ENCODE data around the gene RARS2. TPM values are rescaled to one million over a fixed set of nuclear protein-coding genes. Genes with fewer than 3 reads are reported as not detected.
A peak's percentile ranks its signal among the peaks of the same experiment; 100 is the strongest.
"Not testable (repeated sequence)": the region's sequence is repeated elsewhere in the genome, so short reads cannot be mapped to it uniquely, and the experiment has no call there.

The RARS2 gene, protein sequence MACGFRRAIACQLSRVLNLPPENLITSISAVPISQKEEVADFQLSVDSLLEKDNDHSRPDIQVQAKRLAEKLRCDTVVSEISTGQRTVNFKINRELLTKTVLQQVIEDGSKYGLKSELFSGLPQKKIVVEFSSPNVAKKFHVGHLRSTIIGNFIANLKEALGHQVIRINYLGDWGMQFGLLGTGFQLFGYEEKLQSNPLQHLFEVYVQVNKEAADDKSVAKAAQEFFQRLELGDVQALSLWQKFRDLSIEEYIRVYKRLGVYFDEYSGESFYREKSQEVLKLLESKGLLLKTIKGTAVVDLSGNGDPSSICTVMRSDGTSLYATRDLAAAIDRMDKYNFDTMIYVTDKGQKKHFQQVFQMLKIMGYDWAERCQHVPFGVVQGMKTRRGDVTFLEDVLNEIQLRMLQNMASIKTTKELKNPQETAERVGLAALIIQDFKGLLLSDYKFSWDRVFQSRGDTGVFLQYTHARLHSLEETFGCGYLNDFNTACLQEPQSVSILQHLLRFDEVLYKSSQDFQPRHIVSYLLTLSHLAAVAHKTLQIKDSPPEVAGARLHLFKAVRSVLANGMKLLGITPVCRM
- 22.6 and 22.7 TPM in 2 replicates for total RNA-seq

DNA sequence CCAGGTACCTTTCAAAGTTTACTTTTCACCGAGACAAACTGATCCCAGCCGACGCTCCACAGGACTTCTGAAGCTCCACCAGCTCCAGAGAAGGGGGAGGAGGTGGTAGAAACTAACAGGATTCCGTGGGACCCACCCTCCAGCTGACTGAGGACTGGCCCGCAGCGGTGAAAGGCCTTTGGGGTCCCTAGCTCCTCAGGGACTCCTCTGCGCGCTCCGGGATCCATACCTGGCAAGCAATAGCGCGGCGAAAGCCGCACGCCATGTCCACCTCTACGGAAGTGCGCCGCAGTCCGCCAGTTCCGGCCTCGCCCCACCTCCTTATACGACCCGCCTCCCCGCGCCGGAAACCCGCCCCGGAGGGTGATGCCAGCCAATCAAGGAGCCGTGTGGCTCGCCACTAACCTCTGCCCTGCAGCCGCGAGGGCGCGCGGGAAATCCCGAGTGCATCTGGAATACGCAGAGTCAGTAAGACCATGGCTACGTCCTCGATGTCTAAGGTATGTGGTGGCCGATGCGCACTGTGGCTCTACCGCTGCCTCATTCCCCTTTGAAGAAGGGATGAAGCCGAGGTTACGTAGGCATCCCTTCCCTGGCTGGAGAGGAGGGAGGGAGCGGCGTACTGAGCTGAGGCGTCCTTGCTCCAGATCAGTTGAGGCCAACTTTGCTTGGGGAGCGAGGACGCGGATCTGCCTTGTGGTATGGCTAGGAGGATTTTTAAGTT is at the start of gene RARS2, which contains the start of gene ORC3:
RARS2 (minus strand) TSS at position 295 of the 724 bp plus-strand sequence; CDS start at position 265, 30 bp downstream.
ORC3 (plus strand) TSS at position 443 of the 724 bp plus-strand sequence; CDS start at position 477, 34 bp downstream.
- intact Hi-C loops (cut with micrococcal nuclease) = loop anchor here (1.0 to 10.0 kb wide), 7 partner anchors 65 to 1372 kb away; partner anchors contain the start of genes AKIRIN2, RNGTT, SLC35A1 and SMIM8
- no peaks in the 10 kb centered on the region for H3K27me3 Mint-ChIP-seq
- peak within 1 kb of the TSS; percentile 92 for H3K4me3 Mint-ChIP-seq
- peaks cover 27% of the 10 kb centered on the region for H3K36me3 Mint-ChIP-seq (ENCODE audit: low read depth)
- peak within 1 kb of the TSS; percentile 84 for H3K27ac Mint-ChIP-seq
- peak; percentile 99 for DNase-seq
- H3K9me3 Mint-ChIP-seq = no peaks in the 10 kb centered on the region
- peaks cover 44% of the 10 kb centered on the region for H3K4me1 Mint-ChIP-seq

DNA sequence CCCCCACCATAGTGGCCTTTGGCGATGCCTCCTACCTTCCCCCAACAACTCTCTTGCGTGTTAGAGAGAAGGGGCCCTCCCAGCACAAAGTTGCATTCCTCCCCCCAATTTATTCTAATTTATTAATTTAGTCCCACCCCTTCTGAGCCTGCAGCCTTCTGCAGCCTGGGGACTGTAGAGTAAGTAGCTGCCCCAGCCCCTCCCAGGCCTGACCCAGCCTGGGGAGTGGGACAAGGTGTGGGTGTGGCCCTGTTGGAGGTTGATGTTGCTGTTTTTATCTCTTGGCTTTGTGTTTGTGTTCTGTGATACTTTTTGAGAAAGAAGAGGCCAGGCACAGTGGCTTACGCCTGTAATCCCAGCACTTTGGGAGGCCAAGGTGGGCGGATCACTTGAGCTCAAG is 49.6 kb upstream of the RARS2 start:
- H3K9me3 Mint-ChIP-seq = peaks cover 3% of the 10 kb centered on the region

DNA sequence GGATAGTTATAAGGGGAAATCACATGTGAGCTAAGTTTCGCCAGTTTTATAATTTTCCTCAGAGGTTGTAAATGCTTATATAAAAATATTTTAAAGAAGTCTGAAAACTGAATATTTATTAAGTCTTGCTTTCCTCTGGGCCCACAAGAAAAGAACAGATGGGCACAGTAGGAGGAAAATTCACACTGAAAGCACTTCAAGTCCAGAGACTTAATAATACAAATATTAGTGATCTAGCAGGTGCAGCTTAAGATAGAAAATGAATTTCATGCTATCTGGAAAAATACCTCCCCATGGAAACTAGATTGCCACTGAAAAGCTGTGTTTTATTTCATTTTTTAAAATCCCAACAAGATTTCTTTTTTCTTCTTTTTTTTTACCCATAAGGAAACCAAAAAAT is 47.3 kb upstream of the RARS2 start:
- Mint-ChIP-seq H3K4me3 (no peak overlapping the region), H3K4me1 (peaks cover 10% of the 10 kb centered on the region), H3K27me3 (no peaks in the 10 kb centered on the region), H3K36me3 (ENCODE audit: low read depth) (peaks cover 38% of the 10 kb centered on the region), H3K9me3 (peaks cover 6% of the 10 kb centered on the region), H3K27ac (no peak overlapping the region)
- intact Hi-C loops (cut with micrococcal nuclease) = no loop called here
- DNase-seq = no peak

More for the DNA sequence above, 49.6 kb upstream of the RARS2 start:
- Mint-ChIP-seq H3K4me1 (peaks cover 6% of the 10 kb centered on the region), H3K4me3 (no peak overlapping the region), H3K27me3 (no peaks in the 10 kb centered on the region), H3K36me3 (ENCODE audit: low read depth) (peaks cover 28% of the 10 kb centered on the region), H3K27ac (no peak overlapping the region)
- no peak for DNase-seq
- intact Hi-C loops (cut with micrococcal nuclease) = no loop called here

DNA sequence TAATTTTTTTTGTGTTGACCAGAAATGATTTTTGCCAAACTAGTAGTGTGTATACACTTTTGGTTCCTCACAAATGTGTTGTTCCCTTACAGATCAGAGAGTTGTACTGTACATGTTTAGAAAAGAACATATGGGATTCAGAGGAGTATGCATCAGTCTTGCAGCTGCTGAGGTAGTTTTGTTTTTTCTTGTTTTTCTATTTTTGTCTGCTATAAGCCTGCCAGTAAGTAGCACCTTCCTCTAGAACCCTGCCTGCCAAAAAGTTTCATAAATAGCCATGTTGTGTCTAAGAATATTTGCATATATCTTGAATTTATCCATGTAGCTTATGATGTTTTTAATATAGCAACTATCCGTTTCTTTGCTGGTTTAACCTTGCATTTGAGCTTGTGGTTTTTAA is 46.5 kb upstream of the RARS2 start:
- no peak for DNase-seq
- H3K27ac Mint-ChIP-seq = no peak overlapping the region
- no peaks in the 10 kb centered on the region for H3K27me3 Mint-ChIP-seq
- peaks cover 6% of the 10 kb centered on the region for H3K9me3 Mint-ChIP-seq
- H3K4me1 Mint-ChIP-seq = peaks cover 10% of the 10 kb centered on the region
- no peak overlapping the region for H3K4me3 Mint-ChIP-seq
- H3K36me3 Mint-ChIP-seq (ENCODE audit: low read depth) = peaks cover 38% of the 10 kb centered on the region
- intact Hi-C loops (cut with micrococcal nuclease) = no loop called here

DNA sequence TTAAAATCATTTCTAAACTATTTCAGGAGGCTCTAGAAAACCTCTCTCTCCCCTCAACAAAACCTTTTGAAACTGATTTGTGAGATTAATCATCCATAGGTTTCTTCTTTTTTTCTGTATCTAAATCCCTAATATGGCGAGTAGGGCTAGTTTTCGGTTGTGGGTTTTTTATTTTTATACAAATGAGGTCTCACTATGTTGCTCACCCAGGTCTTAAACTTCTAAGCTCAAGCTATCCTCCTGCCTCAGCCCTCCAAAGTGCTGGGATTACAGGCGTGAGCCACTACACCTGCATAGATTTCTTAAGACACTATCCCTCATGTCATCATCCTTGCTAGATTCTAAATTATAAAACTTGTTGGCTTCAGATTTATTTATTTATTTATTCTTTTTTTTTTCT is 44.1 kb upstream of the RARS2 start:
- Mint-ChIP-seq H3K27ac (no peak overlapping the region), H3K36me3 (ENCODE audit: low read depth) (peaks cover 45% of the 10 kb centered on the region)

DNA sequence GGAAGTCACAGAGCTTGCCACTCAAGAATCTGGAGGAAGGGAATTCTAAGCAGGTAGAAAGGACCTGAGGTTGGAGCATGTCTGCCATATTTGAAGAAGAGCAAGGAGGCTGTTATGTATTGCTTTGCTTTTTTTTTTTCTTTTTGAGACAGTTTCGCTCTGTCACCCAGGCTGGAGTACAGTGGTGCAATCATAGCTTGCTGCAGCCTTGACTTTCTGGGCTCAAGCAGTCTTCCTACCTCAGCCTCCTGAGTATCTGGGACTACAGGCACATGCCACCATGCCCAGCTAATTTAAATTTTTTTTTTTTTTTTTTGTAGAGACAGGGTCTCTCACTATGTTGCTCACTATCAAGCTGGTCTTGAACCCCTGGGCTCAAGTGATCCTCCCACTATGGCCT is 41.0 kb upstream of the RARS2 start:
- H3K27me3 Mint-ChIP-seq = no peaks in the 10 kb centered on the region
- H3K9me3 Mint-ChIP-seq = peaks cover 4% of the 10 kb centered on the region
- H3K4me1 Mint-ChIP-seq = peaks cover 3% of the 10 kb centered on the region
- intact Hi-C loops (cut with micrococcal nuclease) = no loop called here
- H3K36me3 Mint-ChIP-seq (ENCODE audit: low read depth) = peaks cover 39% of the 10 kb centered on the region
- no peak overlapping the region for H3K27ac Mint-ChIP-seq
- no peak for DNase-seq
- H3K4me3 Mint-ChIP-seq = no peak overlapping the region

More for the DNA sequence above, 44.1 kb upstream of the RARS2 start:
- Mint-ChIP-seq H3K4me3 (no peak overlapping the region), H3K4me1 (peaks cover 5% of the 10 kb centered on the region), H3K9me3 (peaks cover 6% of the 10 kb centered on the region), H3K27me3 (no peaks in the 10 kb centered on the region)
- DNase-seq = no peak
- intact Hi-C loops (cut with micrococcal nuclease) = no loop called here

DNA sequence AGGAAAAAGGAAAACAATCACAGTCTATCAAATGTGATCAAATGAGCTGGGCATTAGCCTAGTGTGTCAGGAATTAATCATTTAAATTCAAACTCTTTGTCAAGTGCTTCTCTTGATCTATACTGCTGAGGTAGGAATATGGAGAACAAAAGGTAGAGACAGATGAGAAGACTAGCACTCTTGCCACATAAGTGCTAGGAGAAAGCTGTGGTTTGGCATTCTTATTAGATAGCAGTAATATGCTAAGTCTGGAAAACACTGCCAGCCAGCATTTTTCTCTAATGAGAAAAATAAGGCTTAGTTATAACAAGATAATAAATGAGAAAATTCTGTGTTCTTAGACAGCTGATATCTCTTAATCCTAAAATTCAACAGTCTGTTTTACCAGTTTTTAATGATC is 39.1 kb upstream of the RARS2 start:
- DNase-seq = no peak
- Mint-ChIP-seq H3K27me3 (no peaks in the 10 kb centered on the region), H3K4me3 (no peak overlapping the region), H3K36me3 (ENCODE audit: low read depth) (peaks cover 42% of the 10 kb centered on the region), H3K4me1 (peaks cover 5% of the 10 kb centered on the region), H3K27ac (no peak overlapping the region), H3K9me3 (peaks cover 4% of the 10 kb centered on the region)
- intact Hi-C loops (cut with micrococcal nuclease) = no loop called here

DNA sequence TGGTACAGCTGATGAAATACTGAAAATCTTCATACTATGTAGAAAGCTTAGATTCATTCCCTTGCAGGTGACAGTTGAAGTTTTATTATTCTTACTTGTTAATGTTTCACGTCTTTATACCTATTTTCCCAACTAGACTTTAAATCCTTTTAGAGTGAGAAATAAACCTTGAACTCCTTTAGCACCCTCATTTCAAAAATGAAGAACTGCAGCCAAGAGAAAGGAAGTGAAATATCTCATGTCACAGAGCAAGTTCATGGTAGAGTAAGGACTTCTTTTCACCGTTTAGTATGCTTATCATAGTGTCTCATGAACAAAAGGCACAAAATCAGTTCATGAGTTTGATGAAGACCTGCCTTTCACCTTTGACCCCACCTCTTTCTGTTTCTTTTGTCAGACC is 38.6 kb upstream of the RARS2 start:
- no peak overlapping the region for H3K4me3 Mint-ChIP-seq

DNA sequence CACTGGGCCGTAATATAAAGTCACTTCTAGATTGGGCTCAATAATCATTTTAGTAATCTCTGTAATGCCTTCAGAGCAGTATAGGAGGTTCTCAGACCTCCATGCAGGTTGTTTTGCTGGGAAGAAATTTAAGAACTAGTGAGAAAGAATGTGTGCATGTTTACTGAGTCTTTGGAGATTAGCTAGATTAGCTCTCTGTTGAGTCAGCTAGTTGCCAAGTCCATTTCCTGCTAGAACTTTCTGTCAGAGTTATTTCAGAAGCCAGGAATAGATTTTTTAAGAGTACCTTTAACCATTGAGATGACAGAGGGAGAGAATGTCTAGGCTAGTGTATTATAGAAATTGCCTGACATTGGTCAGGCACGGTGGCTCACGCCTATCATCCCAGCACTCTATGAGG is 33.5 kb upstream of the RARS2 start:
- no peaks in the 10 kb centered on the region for H3K27me3 Mint-ChIP-seq
- H3K4me3 Mint-ChIP-seq = no peak overlapping the region
- H3K9me3 Mint-ChIP-seq = no peaks in the 10 kb centered on the region
- H3K36me3 Mint-ChIP-seq (ENCODE audit: low read depth) = peaks cover 43% of the 10 kb centered on the region
- peaks cover 17% of the 10 kb centered on the region for H3K4me1 Mint-ChIP-seq
- no peak overlapping the region for H3K27ac Mint-ChIP-seq
- intact Hi-C loops (cut with micrococcal nuclease) = no loop called here
- no peak for DNase-seq

More for the DNA sequence above, 38.6 kb upstream of the RARS2 start:
- Mint-ChIP-seq H3K27ac (no peak overlapping the region), H3K4me1 (peaks cover 7% of the 10 kb centered on the region), H3K27me3 (no peaks in the 10 kb centered on the region), H3K36me3 (ENCODE audit: low read depth) (peaks cover 44% of the 10 kb centered on the region), H3K9me3 (peaks cover 4% of the 10 kb centered on the region)
- intact Hi-C loops (cut with micrococcal nuclease) = no loop called here
- DNase-seq = no peak

DNA sequence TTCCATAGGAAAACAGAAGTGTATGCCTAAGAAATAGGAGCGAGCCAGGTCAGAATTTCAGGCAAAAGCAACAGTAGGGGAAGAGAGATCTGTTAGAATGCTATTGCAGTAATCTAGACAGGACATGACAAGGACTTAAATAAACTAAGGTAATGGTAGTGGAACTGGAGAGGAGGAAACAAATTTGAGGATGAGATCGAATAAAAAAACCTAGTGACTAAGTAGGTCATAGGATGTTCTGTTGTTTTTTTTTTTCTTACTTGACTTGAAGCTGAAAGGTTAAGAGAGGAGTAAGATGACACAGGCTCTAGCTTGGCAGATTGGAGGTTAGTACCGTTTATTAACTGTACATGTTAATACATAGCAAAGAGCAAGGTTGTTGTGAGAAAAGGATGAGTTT is 28.7 kb upstream of the RARS2 start:
- H3K36me3 Mint-ChIP-seq (ENCODE audit: low read depth) = peaks cover 38% of the 10 kb centered on the region
- intact Hi-C loops (cut with micrococcal nuclease) = no loop called here

DNA sequence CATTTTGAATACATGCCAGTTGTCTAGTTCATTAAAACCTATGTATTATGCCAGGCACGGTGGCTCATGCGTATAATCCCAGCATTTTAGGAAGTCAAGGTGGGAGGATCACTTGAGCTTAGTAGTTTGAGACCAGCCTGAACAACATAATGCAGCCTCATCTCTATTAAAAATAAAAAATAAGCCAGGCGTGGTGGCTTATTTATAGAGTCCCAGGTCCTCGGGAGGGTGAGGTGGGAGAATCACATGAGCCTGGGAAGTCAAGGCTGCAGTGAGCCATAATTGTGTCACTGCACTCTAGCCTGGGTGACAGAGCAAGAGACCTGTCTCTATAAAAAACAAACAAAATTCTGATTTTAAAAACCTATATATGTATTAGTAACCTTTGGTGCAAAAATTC is 27.6 kb upstream of the RARS2 start:
- peaks cover 42% of the 10 kb centered on the region for H3K36me3 Mint-ChIP-seq (ENCODE audit: low read depth)
- intact Hi-C loops (cut with micrococcal nuclease) = no loop called here
- H3K27ac Mint-ChIP-seq = no peak overlapping the region
- peaks cover 7% of the 10 kb centered on the region for H3K4me1 Mint-ChIP-seq
- no peak overlapping the region for H3K4me3 Mint-ChIP-seq
- DNase-seq = no peak
- no peaks in the 10 kb centered on the region for H3K27me3 Mint-ChIP-seq
- H3K9me3 Mint-ChIP-seq = peaks cover 7% of the 10 kb centered on the region

More for the DNA sequence above, 28.7 kb upstream of the RARS2 start:
- no peak overlapping the region for H3K4me3 Mint-ChIP-seq
- H3K4me1 Mint-ChIP-seq = peaks cover 15% of the 10 kb centered on the region
- H3K27me3 Mint-ChIP-seq = no peaks in the 10 kb centered on the region
- peak overlapping the region; percentile 9 for H3K27ac Mint-ChIP-seq
- no peaks in the 10 kb centered on the region for H3K9me3 Mint-ChIP-seq
- DNase-seq = no peak

DNA sequence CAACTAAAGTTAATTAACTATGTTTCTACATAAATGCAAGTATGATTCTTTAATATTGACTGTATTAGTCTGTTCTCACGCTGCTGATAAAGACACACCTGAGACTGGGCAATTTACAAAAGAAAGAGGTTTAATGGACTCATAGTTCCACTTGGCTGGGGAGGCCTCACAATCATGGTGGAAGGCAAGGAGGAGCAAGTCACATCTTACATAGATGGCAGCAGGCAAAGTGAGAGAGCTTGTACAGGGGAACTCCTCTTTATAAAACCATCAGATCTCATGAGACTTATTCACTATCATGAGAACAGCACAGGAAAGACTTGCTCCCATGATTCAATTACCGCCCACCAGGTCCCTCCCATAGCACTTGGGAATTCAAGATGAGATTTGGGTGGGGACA is 23.2 kb upstream of the RARS2 start:
- H3K4me1 Mint-ChIP-seq; H3K27me3 Mint-ChIP-seq; H3K9me3 Mint-ChIP-seq; DNase-seq; H3K4me3 Mint-ChIP-seq; intact Hi-C loops (cut with micrococcal nuclease); H3K27ac Mint-ChIP-seq: not testable (repeated sequence)
- peaks cover 34% of the 10 kb centered on the region for H3K36me3 Mint-ChIP-seq (ENCODE audit: low read depth)

DNA sequence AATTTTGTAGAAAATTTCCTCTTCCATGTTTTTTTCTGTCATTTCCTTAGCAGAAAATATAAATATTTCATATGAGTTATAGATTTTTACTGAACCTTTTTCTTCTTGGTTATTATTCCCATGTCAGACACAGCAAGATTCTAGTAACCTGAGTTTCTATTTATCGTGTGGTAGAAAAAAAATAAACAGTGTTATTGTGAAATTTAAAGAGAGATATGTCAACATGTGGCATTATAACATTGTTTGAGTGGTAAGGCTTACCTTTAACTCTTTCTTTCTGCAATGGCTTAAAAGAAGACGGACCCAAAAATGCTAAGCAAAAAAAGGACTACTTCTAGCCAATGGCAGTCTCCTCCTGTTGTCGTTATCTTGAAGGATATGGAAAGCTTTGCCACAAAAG is 19.0 kb upstream of the RARS2 start:
- intact Hi-C loops (cut with micrococcal nuclease) = no loop called here
- H3K9me3 Mint-ChIP-seq = peaks cover 7% of the 10 kb centered on the region
- H3K4me1 Mint-ChIP-seq = no peaks in the 10 kb centered on the region
- DNase-seq = no peak
- no peak overlapping the region for H3K4me3 Mint-ChIP-seq
- H3K27me3 Mint-ChIP-seq = no peaks in the 10 kb centered on the region
- no peak overlapping the region for H3K27ac Mint-ChIP-seq
- H3K36me3 Mint-ChIP-seq (ENCODE audit: low read depth) = peaks cover 29% of the 10 kb centered on the region

DNA sequence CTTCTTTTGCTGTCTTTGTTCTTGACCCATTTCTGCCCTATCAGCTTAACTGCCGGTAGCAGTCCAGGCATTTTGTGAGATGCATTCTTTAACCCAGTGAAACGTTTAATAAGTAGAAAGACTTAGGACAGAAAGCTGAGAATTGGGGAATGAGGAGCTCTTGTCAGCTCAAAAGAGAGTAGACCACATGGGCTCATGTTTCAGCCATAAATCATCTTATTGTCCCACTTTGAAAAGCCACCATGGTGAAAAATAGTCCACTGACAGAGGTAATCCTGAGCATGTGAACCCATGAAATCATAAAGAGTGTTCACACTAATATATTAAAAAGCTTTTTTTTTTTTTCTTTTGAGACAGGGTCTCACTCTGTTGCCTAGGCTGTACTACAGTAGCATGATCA is 16.4 kb upstream of the RARS2 start:
- no peak for DNase-seq
- Mint-ChIP-seq H3K36me3 (ENCODE audit: low read depth) (peaks cover 14% of the 10 kb centered on the region), H3K27ac (no peak overlapping the region), H3K9me3 (no peaks in the 10 kb centered on the region), H3K4me3 (no peak overlapping the region), H3K27me3 (no peaks in the 10 kb centered on the region), H3K4me1 (no peaks in the 10 kb centered on the region)
- intact Hi-C loops (cut with micrococcal nuclease) = no loop called here
